Loucy (cell line): ENCODE results near the gene FRZB.

ENCODE experiments used
- CTCF ChIP-seq: fragments of 200-600 bp; sonication (generic); conservative IDR thresholded peaks from 2 replicates; pipeline ENCODE4 v1.5.1; 2014; ENCODE audit warnings: mild to moderate bottlenecking, antibody characterized with exemption, low read length
- EZH2phosphoT487 ChIP-seq: fragments of 200-600 bp; IDR thresholded peaks from 2 replicates; pipeline ENCODE4 v1.6.1; 2018; ENCODE audit warnings: antibody characterized with exemption, mild to moderate bottlenecking, moderate library complexity, borderline replicate concordance

GRCh38 chr2:182911813-182912517 is 45.5 kb upstream of the FRZB start:
- TF ChIP-seq CTCF: no peak
- TF ChIP-seq EZH2phosphoT487: no peak
